T-helper 1 cell treated with Interleukin-12 subunit alpha and Interleukin-12 subunit beta and Interleukin-4 antibody, amounts not matched to agents 30 ng/mL and 1 ng/mL, for 36 hours (primary cell): ENCODE data around the gene ACBD3. TPM values are rescaled to one million over a fixed set of nuclear protein-coding genes. Genes with fewer than 3 reads are reported as not detected.
"Not testable (repeated sequence)": the region's sequence is repeated elsewhere in the genome, so short reads cannot be mapped to it uniquely, and the experiment has no call there.

Source experiments
- intact Hi-C: fragments of 100-400 bp; cut with micrococcal nuclease; formaldehyde crosslinking; loops from one replicate; pipeline ENCODE4 v1.15.1; 2024
- total RNA-seq: library from RNA; stranded (reverse); gene quantifications from 2 replicates; pipeline ENCODE4 v1.2.3, GENCODE V29; 2022

Gene ACBD3
- 25.5 and 28.6 TPM in 2 replicates for total RNA-seq

- intact Hi-C loops, result loop anchor here (1.0 to 10.0 kb wide), 11 partner anchors 11 to 1378 kb away; partner anchors contain the start of genes LIN9 and ZNF678
Observed at GRCh38 chr1:226186124-226187018, at the start of gene ACBD3. ACBD3 (minus strand) TSS chr1:226186741; CDS start chr1:226186675, 66 bp downstream.

GRCh38 chr1:226233806-226234205 lies 47.3 kb upstream of the ACBD3 start:
- intact Hi-C loops, result no loop called here

- intact Hi-C loops, result no loop called here
Observed at GRCh38 chr1:226233293-226233692, 46.8 kb upstream of the ACBD3 start.

GRCh38 chr1:226226601-226227000 lies 40.1 kb upstream of the ACBD3 start:
- intact Hi-C loops, result no loop called here

- intact Hi-C loops, result no loop called here
Observed at GRCh38 chr1:226223786-226224244, 37.3 kb upstream of the ACBD3 start.

- intact Hi-C loops, result no loop called here
Observed at GRCh38 chr1:226223157-226223785, 36.7 kb upstream of the ACBD3 start, which contains the start of gene MIXL1. MIXL1 (plus strand) TSS chr1:226223664; CDS start chr1:226223682, 18 bp downstream.

- intact Hi-C loops, result no loop called here
Observed at GRCh38 chr1:226222686-226223085, 36.1 kb upstream of the ACBD3 start.

- intact Hi-C loops, result no loop called here
Observed at GRCh38 chr1:226220473-226221189, 34.1 kb upstream of the ACBD3 start.

- intact Hi-C loops, result no loop called here
Observed at GRCh38 chr1:226217273-226217672, 30.7 kb upstream of the ACBD3 start.

GRCh38 chr1:226216056-226216455 lies 29.5 kb upstream of the ACBD3 start:
- intact Hi-C loops, result no loop called here

GRCh38 chr1:226215239-226215638 lies 28.7 kb upstream of the ACBD3 start:
- intact Hi-C loops, result no loop called here

- intact Hi-C loops, result no loop called here
Observed at GRCh38 chr1:226212545-226212944, 26.0 kb upstream of the ACBD3 start.

GRCh38 chr1:226211181-226211821 lies 24.8 kb upstream of the ACBD3 start:
- intact Hi-C loops, result no loop called here

- intact Hi-C loops, result no loop called here
Observed at GRCh38 chr1:226210571-226211176, 24.1 kb upstream of the ACBD3 start.

- intact Hi-C loops, result no loop called here
Observed at GRCh38 chr1:226209307-226210059, 22.9 kb upstream of the ACBD3 start.

- intact Hi-C loops, result no loop called here
Observed at GRCh38 chr1:226207048-226207447, 20.5 kb upstream of the ACBD3 start.

- intact Hi-C loops, result no loop called here
Observed at GRCh38 chr1:226204198-226204597, 17.7 kb upstream of the ACBD3 start.

- intact Hi-C loops, result no loop called here
Observed at GRCh38 chr1:226203655-226204054, 17.1 kb upstream of the ACBD3 start.

- intact Hi-C loops, result no loop called here
Observed at GRCh38 chr1:226203240-226203639, 16.7 kb upstream of the ACBD3 start.

GRCh38 chr1:226202666-226203065 lies 16.1 kb upstream of the ACBD3 start:
- intact Hi-C loops, result not testable (repeated sequence)
